GM12878 (cell line): Measurements from ENCODE around the gene MAGI1. TPM values are rescaled to one million over a fixed set of nuclear protein-coding genes. Genes with fewer than 3 reads are reported as not detected.

Experiments used
- ATAC-seq: fragments of 200-7000 bp; cut with Tn5 transposase; 3 replicates; pipeline ENCODE4 v1.9.1; 2020; ENCODE audit warnings: mild to moderate bottlenecking, moderate library complexity
- BruUV-seq: library from RNA; stranded (reverse); fragments of 400-500 nt; replicated peaks from 2 replicates; lab custom pipeline; 2021; lab: Mats Ljungman, UMichigan
- CTCF ChIA-PET: fragments of 300-600 bp; sonication (Branson Sonifier 250); formaldehyde crosslinking; extraction: SDS; loops from one replicate; lab custom pipeline; 2021; ENCODE audit warnings: inconsistent platforms; lab: Yijun Ruan, JAX
- POLR2A ChIA-PET: fragments of 350-600 bp; formaldehyde crosslinking; extraction: SDS; loops from one replicate; lab custom pipeline; 2021; ENCODE audit warnings: inconsistent platforms; lab: Charles Lee
- RAD21 ChIA-PET: fragments of 300-600 bp; sonication (Branson Sonifier 250); formaldehyde crosslinking; loops from one replicate; lab custom pipeline; 2023; ENCODE audit warnings: antibody characterized with exemption; ENCODE audit not compliant: unreplicated experiment; lab: Charles Lee
- SMC1A ChIA-PET: fragments of 300-600 bp; sonication (Branson Sonifier 250); formaldehyde crosslinking; loops from one replicate; lab custom pipeline; 2023; ENCODE audit not compliant: unreplicated experiment, uncharacterized antibody; lab: Charles Lee
- DNase-seq: peaks from one replicate; pipeline ENCODE4 v3.0.0-alpha.2; 2011; ENCODE audit warnings: low read depth, low spot score
- FAIRE-seq: peaks from 3 replicates; lab custom pipeline; 2011; peaks lifted over from hg19 to GRCh38; lab: Jason Lieb, UNC
- H2AFZ ChIP-seq: 2 replicates; pipeline ENCODE4 v1.6.0; 2011; ENCODE audit warnings: low read depth, low read length, control low read depth; ENCODE audit not compliant: control insufficient read depth
- H3K27ac ChIP-seq: 2 replicates; pipeline ENCODE4 v1.5.1; 2011; ENCODE audit warnings: control low read depth; ENCODE audit not compliant: control insufficient read depth, insufficient read depth
- H3K27me3 ChIP-seq, 2 experiments: replicated peaks in 1 of 2; 2 replicates each; pipeline versions ENCODE4 v1.6.0 to v1.6.1; 2011; ENCODE audit warnings: low read length in 1 of 2; ENCODE audit not compliant: control insufficient read depth in 2 of 2, insufficient read depth in 2 of 2
- H3K36me3 ChIP-seq, 2 experiments: 2 replicates each; pipeline ENCODE4 v1.5.1; 2011; ENCODE audit warnings: low read length in 1 of 2; ENCODE audit not compliant: control insufficient read depth in 2 of 2, insufficient read depth in 2 of 2
- H3K4me1 ChIP-seq: 2 replicates; pipeline ENCODE4 v1.6.1; 2011; ENCODE audit warnings: mild to moderate bottlenecking, low read length, moderate library complexity, mixed read lengths; ENCODE audit not compliant: control insufficient read depth, insufficient read depth
- H3K4me2 ChIP-seq: 2 replicates; pipeline ENCODE4 v1.6.0; 2011; ENCODE audit warnings: control low read depth; ENCODE audit not compliant: control insufficient read depth, insufficient read depth
- H3K4me3 ChIP-seq: fragments of 200-600 bp; sonication (generic); 2 replicates; pipeline ENCODE4 v1.5.1; 2016
- H3K79me2 ChIP-seq: 2 replicates; pipeline ENCODE4 v1.6.0; 2011; ENCODE audit warnings: low read length; ENCODE audit not compliant: control insufficient read depth, insufficient read depth
- H3K9ac ChIP-seq: 2 replicates; pipeline ENCODE4 v1.8.0; 2011; ENCODE audit warnings: low read length, control low read depth, mixed read lengths; ENCODE audit not compliant: control insufficient read depth, insufficient read depth
- H3K9me3 ChIP-seq: replicated peaks from 3 replicates; pipeline ENCODE4 v1.5.1; 2011; ENCODE audit warnings: mild to moderate bottlenecking, low read length; ENCODE audit not compliant: control insufficient read depth, insufficient read depth
- H4K20me1 ChIP-seq: 2 replicates; pipeline ENCODE4 v1.6.0; 2011; ENCODE audit not compliant: control insufficient read depth, insufficient read depth
- BCL3 ChIP-seq: IDR thresholded peaks from 2 replicates; pipeline ENCODE4 v1.6.1; 2011; ENCODE audit warnings: borderline replicate concordance, low read depth, mild to moderate bottlenecking, moderate library complexity, low read length; ENCODE audit not compliant: insufficient read depth, poor library complexity, severe bottlenecking
- CHD2 ChIP-seq: IDR thresholded peaks from 2 replicates; pipeline ENCODE4 v1.6.1; 2011; ENCODE audit warnings: low read depth, low read length, improper control_type of control experiment, borderline replicate concordance
- ETV6 ChIP-seq, 2 experiments: fragments of 450-650 bp in 1 of 2; IDR thresholded peaks in 1 of 2; conservative IDR thresholded peaks in 1 of 2; 2 replicates each; pipeline ENCODE4 v1.6.1; 2014; ENCODE audit warnings: antibody characterized with exemption in 1 of 2, borderline replicate concordance in 1 of 2, low read depth in 1 of 2, mild to moderate bottlenecking in 1 of 2, moderate library complexity in 1 of 2
- GABPA ChIP-seq: IDR thresholded peaks from 2 replicates; pipeline ENCODE4 v1.6.1; 2014; ENCODE audit warnings: antibody characterized with exemption, low read depth, mild to moderate bottlenecking, inconsistent platforms
- HCFC1 ChIP-seq: fragments of 150-350 bp; IDR thresholded peaks from 2 replicates; pipeline ENCODE4 v1.6.1; 2014; ENCODE audit warnings: low read length
- RELA ChIP-seq: fragments of 450-650 bp; IDR thresholded peaks from 2 replicates; pipeline ENCODE4 v1.8.0; 2014; ENCODE audit warnings: borderline replicate concordance; ENCODE audit not compliant: partially characterized antibody
- STAT1 ChIP-seq: fragments of 450-650 bp; conservative IDR thresholded peaks from 2 replicates; pipeline ENCODE4 v1.6.1; 2014; ENCODE audit warnings: antibody characterized with exemption, mild to moderate bottlenecking
- ZNF217 ChIP-seq: fragments of 450-650 bp; IDR thresholded peaks from 2 replicates; pipeline ENCODE4 v1.6.1; 2017; ENCODE audit warnings: antibody characterized with exemption, mild to moderate bottlenecking
- ZNF622 ChIP-seq: fragments of 450-650 bp; IDR thresholded peaks from 2 replicates; pipeline ENCODE4 v1.6.1; 2017; ENCODE audit warnings: mild to moderate bottlenecking, inconsistent platforms
- whole genome bisulfite sequencing: methylation state at CpG from one replicate; pipeline ENCODE4 v1.1.6; 2016; ENCODE audit warnings: low lambda C conversion rate; ENCODE audit not compliant: insufficient replicate concordance, insufficient coverage; ENCODE audit errors: missing lambda C conversion rate; 5-methylcytosine and 5-hydroxymethylcytosine counted together
- in situ Hi-C: fragments of 300-500 bp; cut with MboI; formaldehyde crosslinking; loops from 9 replicates; pipeline ENCODE4 v1.14.3; 2018; ENCODE audit warnings: mixed read lengths
- intact Hi-C: fragments of 100-400 bp; cut with micrococcal nuclease; formaldehyde crosslinking; loops from one replicate; pipeline ENCODE4 v1.14.2; 2022; ENCODE audit not compliant: unreplicated experiment
- polyA plus RNA-seq, 11 experiments: library from polyadenylated mRNA; depleted of rRNA in 4 of 11; unstranded in 6 of 11; stranded (reverse) in 5 of 11; fragments of >200 nt; fragmentation: Nextera tagmentation in 4 of 11; fragmentation: Illumina TruSeq in 1 of 11; extraction: Ambion mirVana in 4 of 11; extraction: Trizol in 1 of 11; gene quantifications; 1 replicate in 1 of 11; 2 replicates in 10 of 11; pipeline versions ENCODE4 v1.2.1 to v1.2.3, GENCODE V29; 2011 to 2016; ENCODE audit warnings: inconsistent platforms in 2 of 11, missing spikeins in 2 of 11, low read depth in 1 of 11
- total RNA-seq, 4 experiments: library from RNA; depleted of rRNA in 3 of 4; stranded (reverse); fragments of >200 nt in 3 of 4; fragmentation: Illumina TruSeq in 1 of 4; extraction: Trizol in 1 of 4; gene quantifications; 2 replicates each; pipeline versions ENCODE4 v1.2.1 to v1.2.3, GENCODE V29; 2013 to 2021
- TF ChIP-seq, protein P1 (sequence below): fragments of 450-650 bp; IDR thresholded peaks from 2 replicates; pipeline ENCODE4 v1.6.1; 2017; ENCODE audit warnings: mild to moderate bottlenecking, moderate library complexity
- TF ChIP-seq, protein P2 (sequence below): IDR thresholded peaks from 2 replicates; pipeline ENCODE4 v1.6.1; 2012; ENCODE audit warnings: mild to moderate bottlenecking, low read depth, low read length
- TF ChIP-seq, protein P3 (sequence below): fragments of 450-650 bp; IDR thresholded peaks from 2 replicates; pipeline ENCODE4 v1.6.1; 2017; ENCODE audit warnings: antibody characterized with exemption, mild to moderate bottlenecking, moderate library complexity

Gene MAGI1
- total and polyA plus RNA-seq, 10 of the 15 experiments (the other 5 are each of a cell fraction or from before 2014, with no cell fraction given): 0.02 to 3.3 (median 0.29) TPM; not detected in 1

DNA sequence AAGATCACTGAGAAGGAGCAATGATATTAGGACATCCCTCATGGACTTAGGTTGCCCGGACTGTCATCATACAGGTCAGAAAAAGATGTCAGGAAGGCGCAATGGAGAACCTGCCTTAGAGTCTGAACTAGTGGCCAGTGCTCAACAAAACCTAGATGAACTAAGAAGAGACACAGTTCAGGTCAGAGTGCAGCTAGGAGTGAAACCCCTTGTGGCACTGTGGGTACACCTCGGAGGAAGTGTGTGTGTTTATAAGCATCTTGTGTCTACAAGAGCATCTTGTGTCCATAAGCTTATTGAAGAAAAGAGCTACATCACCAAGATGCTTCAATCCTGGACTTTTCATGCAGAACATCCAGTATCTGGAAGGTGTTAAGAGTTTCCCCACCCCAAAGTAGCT is 315.7 kb downstream of the MAGI1 start:
- no peak overlapping the region for H3K27ac ChIP-seq
- FAIRE-seq (no peak), ATAC-seq (no peak), DNase-seq (no peak)
- no peak overlapping the region for H3K4me3 ChIP-seq
- SMC1A ChIA-PET: no interaction called here
- no peak overlapping the region for H3K9ac ChIP-seq
- intact Hi-C loops (no loop called here), in situ Hi-C loops (no loop called here)
- H3K79me2 ChIP-seq: no peaks in the 10 kb centered on the region
- H3K4me1 ChIP-seq: no peaks in the 10 kb centered on the region
- RAD21 ChIA-PET: no interaction called here
- no TSS peak for BruUV-seq
- CTCF ChIA-PET: interaction anchor here (2.2 kb wide), 1 partner anchor 9 kb away, joined by 6 read pairs; no protein-coding TSS in a partner anchor
- no peak overlapping the region for H2AFZ ChIP-seq
- no peaks in the 10 kb centered on the region for H3K27me3 ChIP-seq
- H3K4me2 ChIP-seq: no peak overlapping the region
- no peaks in the 10 kb centered on the region for H4K20me1 ChIP-seq
- no peaks in the 10 kb centered on the region for H3K36me3 ChIP-seq
- POLR2A ChIA-PET: no interaction called here
- no peaks in the 10 kb centered on the region for H3K9me3 ChIP-seq
- 0% methylated on average over 3 of the region's 3 CpGs for WGBS
- TF ChIP-seq, protein P1, sequence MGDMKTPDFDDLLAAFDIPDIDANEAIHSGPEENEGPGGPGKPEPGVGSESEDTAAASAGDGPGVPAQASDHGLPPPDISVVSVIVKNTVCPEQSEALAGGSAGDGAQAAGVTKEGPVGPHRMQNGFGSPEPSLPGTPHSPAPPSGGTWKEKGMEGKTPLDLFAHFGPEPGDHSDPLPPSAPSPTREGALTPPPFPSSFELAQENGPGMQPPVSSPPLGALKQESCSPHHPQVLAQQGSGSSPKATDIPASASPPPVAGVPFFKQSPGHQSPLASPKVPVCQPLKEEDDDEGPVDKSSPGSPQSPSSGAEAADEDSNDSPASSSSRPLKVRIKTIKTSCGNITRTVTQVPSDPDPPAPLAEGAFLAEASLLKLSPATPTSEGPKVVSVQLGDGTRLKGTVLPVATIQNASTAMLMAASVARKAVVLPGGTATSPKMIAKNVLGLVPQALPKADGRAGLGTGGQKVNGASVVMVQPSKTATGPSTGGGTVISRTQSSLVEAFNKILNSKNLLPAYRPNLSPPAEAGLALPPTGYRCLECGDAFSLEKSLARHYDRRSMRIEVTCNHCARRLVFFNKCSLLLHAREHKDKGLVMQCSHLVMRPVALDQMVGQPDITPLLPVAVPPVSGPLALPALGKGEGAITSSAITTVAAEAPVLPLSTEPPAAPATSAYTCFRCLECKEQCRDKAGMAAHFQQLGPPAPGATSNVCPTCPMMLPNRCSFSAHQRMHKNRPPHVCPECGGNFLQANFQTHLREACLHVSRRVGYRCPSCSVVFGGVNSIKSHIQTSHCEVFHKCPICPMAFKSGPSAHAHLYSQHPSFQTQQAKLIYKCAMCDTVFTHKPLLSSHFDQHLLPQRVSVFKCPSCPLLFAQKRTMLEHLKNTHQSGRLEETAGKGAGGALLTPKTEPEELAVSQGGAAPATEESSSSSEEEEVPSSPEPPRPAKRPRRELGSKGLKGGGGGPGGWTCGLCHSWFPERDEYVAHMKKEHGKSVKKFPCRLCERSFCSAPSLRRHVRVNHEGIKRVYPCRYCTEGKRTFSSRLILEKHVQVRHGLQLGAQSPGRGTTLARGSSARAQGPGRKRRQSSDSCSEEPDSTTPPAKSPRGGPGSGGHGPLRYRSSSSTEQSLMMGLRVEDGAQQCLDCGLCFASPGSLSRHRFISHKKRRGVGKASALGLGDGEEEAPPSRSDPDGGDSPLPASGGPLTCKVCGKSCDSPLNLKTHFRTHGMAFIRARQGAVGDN: no peak
- TF ChIP-seq CHD2 (no peak), RELA (no peak), ZNF622 (no peak), GABPA (no peak), ETV6 (conservative IDR thresholded peaks at IDR 0.05 in 1 of 2, IDR thresholded peaks at IDR 0.05 in 1 of 2; ENCODE audit: borderline replicate concordance in 1 of 2, low read depth in 1 of 2) (no peak), STAT1 (no peak), BCL3 (no peak), ZNF217 (no peak), HCFC1 (no peak)
- TF ChIP-seq, protein P2, sequence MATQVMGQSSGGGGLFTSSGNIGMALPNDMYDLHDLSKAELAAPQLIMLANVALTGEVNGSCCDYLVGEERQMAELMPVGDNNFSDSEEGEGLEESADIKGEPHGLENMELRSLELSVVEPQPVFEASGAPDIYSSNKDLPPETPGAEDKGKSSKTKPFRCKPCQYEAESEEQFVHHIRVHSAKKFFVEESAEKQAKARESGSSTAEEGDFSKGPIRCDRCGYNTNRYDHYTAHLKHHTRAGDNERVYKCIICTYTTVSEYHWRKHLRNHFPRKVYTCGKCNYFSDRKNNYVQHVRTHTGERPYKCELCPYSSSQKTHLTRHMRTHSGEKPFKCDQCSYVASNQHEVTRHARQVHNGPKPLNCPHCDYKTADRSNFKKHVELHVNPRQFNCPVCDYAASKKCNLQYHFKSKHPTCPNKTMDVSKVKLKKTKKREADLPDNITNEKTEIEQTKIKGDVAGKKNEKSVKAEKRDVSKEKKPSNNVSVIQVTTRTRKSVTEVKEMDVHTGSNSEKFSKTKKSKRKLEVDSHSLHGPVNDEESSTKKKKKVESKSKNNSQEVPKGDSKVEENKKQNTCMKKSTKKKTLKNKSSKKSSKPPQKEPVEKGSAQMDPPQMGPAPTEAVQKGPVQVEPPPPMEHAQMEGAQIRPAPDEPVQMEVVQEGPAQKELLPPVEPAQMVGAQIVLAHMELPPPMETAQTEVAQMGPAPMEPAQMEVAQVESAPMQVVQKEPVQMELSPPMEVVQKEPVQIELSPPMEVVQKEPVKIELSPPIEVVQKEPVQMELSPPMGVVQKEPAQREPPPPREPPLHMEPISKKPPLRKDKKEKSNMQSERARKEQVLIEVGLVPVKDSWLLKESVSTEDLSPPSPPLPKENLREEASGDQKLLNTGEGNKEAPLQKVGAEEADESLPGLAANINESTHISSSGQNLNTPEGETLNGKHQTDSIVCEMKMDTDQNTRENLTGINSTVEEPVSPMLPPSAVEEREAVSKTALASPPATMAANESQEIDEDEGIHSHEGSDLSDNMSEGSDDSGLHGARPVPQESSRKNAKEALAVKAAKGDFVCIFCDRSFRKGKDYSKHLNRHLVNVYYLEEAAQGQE: no peak
- TF ChIP-seq, protein P3, sequence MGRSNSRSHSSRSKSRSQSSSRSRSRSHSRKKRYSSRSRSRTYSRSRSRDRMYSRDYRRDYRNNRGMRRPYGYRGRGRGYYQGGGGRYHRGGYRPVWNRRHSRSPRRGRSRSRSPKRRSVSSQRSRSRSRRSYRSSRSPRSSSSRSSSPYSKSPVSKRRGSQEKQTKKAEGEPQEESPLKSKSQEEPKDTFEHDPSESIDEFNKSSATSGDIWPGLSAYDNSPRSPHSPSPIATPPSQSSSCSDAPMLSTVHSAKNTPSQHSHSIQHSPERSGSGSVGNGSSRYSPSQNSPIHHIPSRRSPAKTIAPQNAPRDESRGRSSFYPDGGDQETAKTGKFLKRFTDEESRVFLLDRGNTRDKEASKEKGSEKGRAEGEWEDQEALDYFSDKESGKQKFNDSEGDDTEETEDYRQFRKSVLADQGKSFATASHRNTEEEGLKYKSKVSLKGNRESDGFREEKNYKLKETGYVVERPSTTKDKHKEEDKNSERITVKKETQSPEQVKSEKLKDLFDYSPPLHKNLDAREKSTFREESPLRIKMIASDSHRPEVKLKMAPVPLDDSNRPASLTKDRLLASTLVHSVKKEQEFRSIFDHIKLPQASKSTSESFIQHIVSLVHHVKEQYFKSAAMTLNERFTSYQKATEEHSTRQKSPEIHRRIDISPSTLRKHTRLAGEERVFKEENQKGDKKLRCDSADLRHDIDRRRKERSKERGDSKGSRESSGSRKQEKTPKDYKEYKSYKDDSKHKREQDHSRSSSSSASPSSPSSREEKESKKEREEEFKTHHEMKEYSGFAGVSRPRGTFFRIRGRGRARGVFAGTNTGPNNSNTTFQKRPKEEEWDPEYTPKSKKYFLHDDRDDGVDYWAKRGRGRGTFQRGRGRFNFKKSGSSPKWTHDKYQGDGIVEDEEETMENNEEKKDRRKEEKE: no peak
